B cell (primary cell): ENCODE data around the gene OGG1.

Experiments
- CTCF ChIP-seq: fragments of 200-600 bp; IDR thresholded peaks from one replicate; pipeline ENCODE4 v1.8.0; 2022; ENCODE audit warnings: antibody characterized with exemption, mild to moderate bottlenecking
- EZH2 ChIP-seq: IDR thresholded peaks from 2 replicates; pipeline ENCODE4 v1.6.1; 2012; ENCODE audit warnings: borderline replicate concordance, low read depth, mild to moderate bottlenecking, moderate library complexity, low read length; ENCODE audit not compliant: insufficient read depth, poor library complexity, severe bottlenecking

GRCh38 chr3:9721700-9722060, 28.1 kb upstream of the OGG1 start:
- no peak for TF ChIP-seq EZH2
- TF ChIP-seq CTCF = no peak
